HG02759 (cell line): ENCODE data around the gene MRAP2.
"Not testable (repeated sequence)": the region's sequence is repeated elsewhere in the genome, so short reads cannot be mapped to it uniquely, and the experiment has no call there.

Experiments
- ATAC-seq: cut with Tn5 transposase; IDR thresholded peaks from one replicate; pipeline ENCODE4 v1.9.1; 2021; ENCODE audit warnings: mild to moderate bottlenecking, moderate library complexity; ENCODE audit not compliant: unreplicated experiment

Gene MRAP2

DNA sequence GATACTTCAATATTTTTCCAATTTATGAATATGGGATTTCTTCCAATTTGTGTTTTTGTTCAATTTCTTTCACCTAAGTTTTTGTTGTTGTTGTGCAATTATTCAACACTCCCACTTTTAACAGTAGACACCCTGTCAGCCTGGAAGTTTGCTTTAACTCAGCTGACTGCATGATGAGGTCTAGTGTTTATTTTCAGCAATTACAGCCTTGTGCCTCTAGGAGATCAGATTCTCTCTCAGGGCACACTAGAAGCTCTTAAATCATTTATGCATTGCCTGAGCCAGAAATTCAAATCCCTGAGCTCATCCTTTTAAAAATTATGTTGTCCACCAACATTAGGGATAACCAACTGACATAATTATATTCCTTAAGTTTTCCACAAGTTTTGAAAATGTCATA, 85.7 kb downstream of the MRAP2 start:
- no peak for ATAC-seq

DNA sequence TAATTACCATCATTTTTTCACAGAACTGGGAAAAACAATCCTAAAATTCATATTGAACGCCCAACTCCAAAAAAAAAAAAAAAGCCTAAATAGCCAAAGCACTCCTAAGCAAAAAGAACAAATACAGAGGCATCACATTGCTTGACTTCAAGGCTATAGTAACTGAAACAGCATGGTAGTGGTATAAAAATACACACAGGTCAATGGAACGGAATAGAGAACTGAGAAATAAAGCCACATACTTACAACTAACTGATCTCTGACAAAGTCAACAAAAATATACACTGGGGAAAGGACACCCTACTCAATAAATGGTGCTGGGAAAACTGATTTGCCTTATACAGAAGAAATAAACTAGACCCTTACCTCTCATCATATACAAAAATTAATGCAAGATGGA, 89.6 kb downstream of the MRAP2 start:
- no peak for ATAC-seq

DNA sequence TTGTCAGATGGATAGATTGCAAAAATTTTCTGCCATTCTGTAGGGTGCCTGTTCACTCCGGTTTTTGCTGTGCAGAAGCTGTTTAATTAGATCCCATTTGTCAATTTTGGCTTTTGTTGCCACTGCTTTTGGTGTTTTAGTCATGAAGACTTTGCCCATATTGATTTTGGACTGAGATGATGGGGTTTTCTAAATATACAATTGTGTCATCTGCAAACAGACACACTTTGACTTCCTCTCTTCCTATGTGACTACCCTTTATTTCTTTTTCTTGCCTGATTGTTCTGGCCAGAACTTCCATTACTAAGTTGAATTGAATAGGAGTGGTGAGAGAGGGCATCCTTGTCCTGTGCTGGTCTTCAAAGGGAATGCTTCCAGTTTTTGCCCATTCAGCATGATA, 96.0 kb downstream of the MRAP2 start:
- ATAC-seq = not testable (repeated sequence)

DNA sequence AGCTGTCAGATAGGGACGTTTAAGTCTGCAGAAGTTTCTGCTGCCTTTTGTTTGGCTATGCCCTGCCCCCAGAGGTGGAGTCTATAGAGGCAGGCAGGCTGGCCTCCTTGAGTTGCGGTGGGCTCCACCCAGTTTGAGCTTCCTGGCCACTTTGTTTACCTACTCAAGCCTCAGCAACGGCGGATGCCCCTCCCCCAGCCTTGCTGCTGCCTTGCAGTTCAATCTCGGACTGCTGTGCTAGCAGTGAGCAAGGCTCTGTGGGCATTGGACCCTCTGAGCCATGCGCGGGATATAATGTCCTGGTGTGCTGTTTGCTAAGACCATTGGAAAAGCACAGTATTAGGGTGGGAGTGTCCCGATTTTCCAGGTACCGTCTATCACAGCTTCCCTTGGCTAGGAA, 99.8 kb downstream of the MRAP2 start:
- not testable (repeated sequence) for ATAC-seq

DNA sequence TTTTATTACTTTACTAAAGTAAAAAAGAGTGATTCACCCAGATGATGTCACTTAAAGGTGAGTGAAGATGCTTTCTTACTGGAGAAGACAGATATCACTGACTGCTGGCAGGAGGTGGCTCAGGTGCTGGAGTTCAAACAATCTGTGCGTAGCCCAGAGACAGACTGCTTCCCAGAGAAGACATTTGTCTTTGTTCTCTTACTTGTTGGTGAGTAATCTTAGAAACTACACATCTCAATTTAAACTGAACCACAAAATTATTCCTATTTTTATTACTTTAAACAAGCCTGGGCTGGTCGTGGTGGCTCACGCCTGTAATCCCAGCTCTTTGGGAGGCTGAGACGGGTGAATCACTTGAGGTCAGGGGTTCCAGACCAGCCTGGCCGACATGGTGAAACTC, 101.7 kb downstream of the MRAP2 start:
- no peak for ATAC-seq

DNA sequence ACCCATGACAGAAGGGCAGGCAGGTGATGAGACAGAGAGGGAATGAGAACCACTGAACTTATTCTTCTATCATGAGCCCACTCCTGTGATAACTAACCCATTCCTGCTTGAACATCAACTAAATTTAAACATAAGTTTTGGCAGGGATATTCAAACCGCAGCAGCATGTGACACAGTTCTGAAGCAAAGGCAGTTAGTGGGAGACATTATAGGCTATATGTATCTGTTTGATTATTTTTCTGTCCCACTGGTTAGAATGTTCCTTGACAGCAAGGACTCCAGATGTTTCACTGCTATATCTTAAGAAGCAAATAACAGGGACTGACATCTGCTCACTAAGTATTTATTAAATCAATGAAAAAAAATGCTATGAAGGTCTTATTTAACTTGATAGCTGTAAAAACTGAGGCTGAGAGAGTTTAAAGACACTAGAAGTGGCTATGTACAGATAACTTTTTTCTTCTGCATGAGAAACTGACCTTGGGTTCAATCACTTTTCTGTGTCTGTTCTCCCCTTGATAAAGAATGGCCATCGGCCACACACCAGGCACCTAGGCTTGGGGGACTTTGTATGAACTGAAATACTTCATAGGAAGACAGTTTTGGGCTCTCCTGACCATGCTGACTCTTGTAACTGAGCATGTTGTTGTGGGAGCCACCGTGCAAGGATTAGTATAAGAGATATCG, 102.9 kb downstream of the MRAP2 start:
- ATAC-seq = no peak

DNA sequence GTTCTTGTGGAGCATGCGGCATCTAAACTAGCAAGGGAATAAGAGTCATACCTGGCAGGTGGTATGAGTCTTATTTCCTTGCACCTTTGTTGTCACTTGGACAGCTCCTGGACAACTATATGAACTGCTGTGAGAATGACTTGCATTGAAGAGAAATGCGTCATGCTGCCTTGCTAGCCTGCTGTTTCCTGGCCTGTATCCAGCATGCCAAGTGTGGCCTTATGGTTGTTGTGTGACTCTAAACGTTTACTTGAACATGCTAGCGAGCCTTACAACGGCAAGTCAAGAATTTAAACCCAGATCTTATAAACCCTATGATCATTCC, 103.4 kb downstream of the MRAP2 start:
- ATAC-seq = no peak

DNA sequence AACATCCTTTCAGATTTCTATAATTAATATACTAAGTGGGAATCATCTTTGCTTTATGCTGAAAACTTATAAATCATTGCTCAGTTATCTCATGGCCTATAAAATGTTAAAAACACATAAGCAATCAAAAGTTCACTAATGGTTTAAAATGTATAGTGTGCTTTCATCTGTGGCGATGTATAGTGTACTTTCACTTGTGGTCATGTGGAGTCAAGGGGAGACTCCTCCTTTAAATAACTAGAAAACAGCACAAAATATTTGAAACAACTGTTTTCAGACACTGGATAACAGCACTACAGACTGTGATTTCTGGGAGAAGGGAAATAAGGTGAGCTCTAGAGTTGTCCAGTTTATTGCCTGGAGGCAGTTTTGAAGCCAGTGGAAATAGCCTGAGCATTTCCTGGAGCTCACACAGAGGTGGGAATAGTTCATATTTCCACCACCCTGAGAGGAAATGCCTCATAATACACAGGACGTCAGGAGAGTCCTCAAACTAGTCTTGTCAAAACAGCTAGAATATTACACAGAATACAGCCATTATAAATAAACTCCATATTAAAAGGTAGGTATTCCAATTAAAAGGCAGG, 104.5 kb downstream of the MRAP2 start:
- ATAC-seq = no peak

DNA sequence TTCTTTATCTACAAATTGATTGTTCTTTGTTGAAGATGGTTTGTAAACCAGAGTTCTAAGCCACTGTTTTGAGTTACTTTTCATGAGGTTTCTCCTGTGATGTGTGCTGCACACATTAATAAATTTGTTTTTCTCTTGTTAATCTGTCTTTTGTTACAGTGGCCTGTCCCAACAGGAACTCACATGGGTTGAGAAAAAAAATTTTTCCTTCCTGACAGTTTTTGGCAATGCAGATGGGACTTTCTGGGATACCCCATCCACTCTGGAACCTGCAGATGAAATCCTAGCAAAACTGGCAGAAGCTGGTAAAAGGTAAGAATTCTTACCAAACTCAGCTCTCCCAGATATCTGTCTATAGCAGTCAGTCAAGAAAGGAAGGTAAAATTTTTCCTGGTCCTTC, 105.7 kb downstream of the MRAP2 start:
- no peak for ATAC-seq
